ENCODE data around the gene CENPP.

- TF ChIP-seq CTCF (IDR thresholded peaks at IDR 0.05) = no peak
- TF ChIP-seq POLR2A (IDR thresholded peaks at IDR 0.05) = no peak
Observed at GRCh38 chr9:92645041-92645440, 319.3 kb downstream of the CENPP start.

Measured in transverse colon (tissue), 3 donors.